ENCODE results near the gene JADE2.
"Not testable (repeated sequence)": the region's sequence is repeated elsewhere in the genome, so short reads cannot be mapped to it uniquely, and the experiment has no call there.

DNA sequence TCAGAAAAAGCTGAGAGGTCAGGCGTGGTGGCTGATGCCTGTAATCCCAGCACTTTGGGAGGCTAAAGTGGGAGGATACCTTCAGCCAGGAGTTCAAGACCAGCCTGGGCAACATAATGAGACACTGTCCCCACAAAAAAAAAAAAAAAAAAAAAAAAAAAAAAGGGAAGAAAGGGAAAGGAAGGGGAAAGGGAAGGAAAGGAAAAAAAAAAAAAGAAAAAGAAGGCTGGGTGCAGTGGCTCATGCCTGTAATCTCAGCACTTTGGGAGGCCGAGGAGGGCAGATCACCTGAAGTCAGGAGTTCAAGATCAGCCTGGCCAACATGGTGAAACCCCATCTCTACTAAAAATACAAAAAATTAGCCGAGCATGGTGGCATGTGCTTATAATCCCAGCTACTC, 74.3 kb downstream of the JADE2 start:
- TF ChIP-seq, protein P1, sequence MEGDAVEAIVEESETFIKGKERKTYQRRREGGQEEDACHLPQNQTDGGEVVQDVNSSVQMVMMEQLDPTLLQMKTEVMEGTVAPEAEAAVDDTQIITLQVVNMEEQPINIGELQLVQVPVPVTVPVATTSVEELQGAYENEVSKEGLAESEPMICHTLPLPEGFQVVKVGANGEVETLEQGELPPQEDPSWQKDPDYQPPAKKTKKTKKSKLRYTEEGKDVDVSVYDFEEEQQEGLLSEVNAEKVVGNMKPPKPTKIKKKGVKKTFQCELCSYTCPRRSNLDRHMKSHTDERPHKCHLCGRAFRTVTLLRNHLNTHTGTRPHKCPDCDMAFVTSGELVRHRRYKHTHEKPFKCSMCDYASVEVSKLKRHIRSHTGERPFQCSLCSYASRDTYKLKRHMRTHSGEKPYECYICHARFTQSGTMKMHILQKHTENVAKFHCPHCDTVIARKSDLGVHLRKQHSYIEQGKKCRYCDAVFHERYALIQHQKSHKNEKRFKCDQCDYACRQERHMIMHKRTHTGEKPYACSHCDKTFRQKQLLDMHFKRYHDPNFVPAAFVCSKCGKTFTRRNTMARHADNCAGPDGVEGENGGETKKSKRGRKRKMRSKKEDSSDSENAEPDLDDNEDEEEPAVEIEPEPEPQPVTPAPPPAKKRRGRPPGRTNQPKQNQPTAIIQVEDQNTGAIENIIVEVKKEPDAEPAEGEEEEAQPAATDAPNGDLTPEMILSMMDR (conservative IDR thresholded peaks at IDR 0.05), result not testable (repeated sequence)
- TF ChIP-seq ZFX (IDR thresholded peaks at IDR 0.05), result not testable (repeated sequence)

All from C4-2B (cell line).